Mucosa of rectum (tissue), 2 donors: ENCODE results near the gene STX18.

Source experiments
- H3K27ac ChIP-seq, 2 donors: one replicate each; pipeline ENCODE4 v1.7.0; 2013; ENCODE audit warnings: inconsistent platforms in 2 of 2, low read depth in 2 of 2, low read length in 2 of 2
- H3K27me3 ChIP-seq, 2 donors: one replicate each; pipeline ENCODE4 v1.7.0; 2013; ENCODE audit warnings: low read length in 2 of 2; ENCODE audit not compliant: control insufficient read depth in 2 of 2, insufficient read depth in 2 of 2
- H3K36me3 ChIP-seq, 2 donors: one replicate each; pipeline ENCODE4 v1.7.0; 2013; ENCODE audit warnings: low read length in 2 of 2; ENCODE audit not compliant: control insufficient read depth in 2 of 2, insufficient read depth in 2 of 2
- H3K4me1 ChIP-seq, 2 donors: one replicate each; pipeline ENCODE4 v1.7.0; 2013; ENCODE audit warnings: low read length in 2 of 2, mild to moderate bottlenecking in 1 of 2; ENCODE audit not compliant: control insufficient read depth in 2 of 2, insufficient read depth in 2 of 2
- H3K4me3 ChIP-seq, 2 donors: one replicate each; pipeline ENCODE4 v1.7.0; 2013; ENCODE audit warnings: low read length in 2 of 2
- H3K9ac ChIP-seq, 2 donors: one replicate each; pipeline ENCODE4 v1.7.0; 2013; ENCODE audit warnings: low read length in 2 of 2, low read depth in 1 of 2, mild to moderate bottlenecking in 1 of 2
- H3K9me3 ChIP-seq, 2 donors: one replicate each; pipeline ENCODE4 v1.7.0; 2013; ENCODE audit warnings: low read length in 2 of 2; ENCODE audit not compliant: control insufficient read depth in 2 of 2
- donor health status: healthy.
- donor health status: Normal muscosa, but diverticular disease.

The STX18 gene

GRCh38 chr4:4432341-4433125 is 109.3 kb downstream of the STX18 start:
- H3K9me3 ChIP-seq: no peaks in the 10 kb centered on the region
- H3K4me3 ChIP-seq: no peak overlapping the region
- H3K27me3 ChIP-seq: no peaks in the 10 kb centered on the region
- peaks cover 19 to 28% of the 10 kb centered on the region in 2 donors for H3K36me3 ChIP-seq
- no peaks in the 10 kb centered on the region for H3K4me1 ChIP-seq
- H3K9ac ChIP-seq: no peak overlapping the region
- H3K27ac ChIP-seq: no peak overlapping the region

GRCh38 chr4:4430492-4431195 is 111.2 kb downstream of the STX18 start:
- no peaks in the 10 kb centered on the region for H3K4me1 ChIP-seq
- H3K4me3 ChIP-seq: no peak overlapping the region
- H3K9ac ChIP-seq: no peak overlapping the region
- no peaks in the 10 kb centered on the region for H3K27me3 ChIP-seq
- no peak overlapping the region for H3K27ac ChIP-seq
- H3K9me3 ChIP-seq: no peaks in the 10 kb centered on the region
- H3K36me3 ChIP-seq: peaks cover 23 to 25% of the 10 kb centered on the region in 2 donors

- H3K4me3 ChIP-seq: no peak overlapping the region
- H3K27ac ChIP-seq: no peak overlapping the region
- no peaks in the 10 kb centered on the region for H3K9me3 ChIP-seq
- no peak overlapping the region for H3K9ac ChIP-seq
- H3K27me3 ChIP-seq: no peaks in the 10 kb centered on the region
- H3K4me1 ChIP-seq: no peaks in the 10 kb centered on the region
- H3K36me3 ChIP-seq: peaks cover 18 to 23% of the 10 kb centered on the region in 2 donors
Measured at GRCh38 chr4:4428966-4429875, 112.6 kb downstream of the STX18 start.

- H3K9me3 ChIP-seq: no peaks in the 10 kb centered on the region
- no peak overlapping the region for H3K27ac ChIP-seq
- H3K9ac ChIP-seq: no peak overlapping the region
- H3K27me3 ChIP-seq: no peaks in the 10 kb centered on the region
- peaks cover 23% of the 10 kb centered on the region in 2 donors for H3K36me3 ChIP-seq
- H3K4me3 ChIP-seq: no peak overlapping the region
- H3K4me1 ChIP-seq: no peaks in the 10 kb centered on the region
Measured at GRCh38 chr4:4427886-4428285, 114.0 kb downstream of the STX18 start.

- Histone ChIP-seq H3K27me3 (no peaks in the 10 kb centered on the region), H3K27ac (no peak overlapping the region), H3K36me3 (peaks cover 19 to 23% of the 10 kb centered on the region in 2 donors)
Measured at GRCh38 chr4:4427121-4427870, 114.6 kb downstream of the STX18 start.

GRCh38 chr4:4426511-4427120 is 115.2 kb downstream of the STX18 start:
- H3K27ac ChIP-seq: no peak overlapping the region
- no peak overlapping the region for H3K4me3 ChIP-seq
- no peak overlapping the region for H3K9ac ChIP-seq
- no peaks in the 10 kb centered on the region for H3K9me3 ChIP-seq
- H3K36me3 ChIP-seq: peaks cover 21 to 27% of the 10 kb centered on the region in 2 donors
- no peaks in the 10 kb centered on the region for H3K27me3 ChIP-seq
- H3K4me1 ChIP-seq: no peaks in the 10 kb centered on the region

More at GRCh38 chr4:4427121-4427870, 114.6 kb downstream of the STX18 start:
- Histone ChIP-seq H3K4me3 (no peak overlapping the region), H3K9me3 (no peaks in the 10 kb centered on the region), H3K9ac (no peak overlapping the region), H3K4me1 (no peaks in the 10 kb centered on the region)

GRCh38 chr4:4425696-4426095 is 116.2 kb downstream of the STX18 start:
- Histone ChIP-seq H3K9me3 (no peaks in the 10 kb centered on the region), H3K4me3 (no peak overlapping the region), H3K27me3 (no peaks in the 10 kb centered on the region), H3K36me3 (peaks cover 25 to 34% of the 10 kb centered on the region in 2 donors), H3K4me1 (no peaks in the 10 kb centered on the region), H3K27ac (no peak overlapping the region), H3K9ac (no peak overlapping the region)

GRCh38 chr4:4425119-4425690 is 116.6 kb downstream of the STX18 start:
- no peak overlapping the region for H3K9ac ChIP-seq
- no peaks in the 10 kb centered on the region for H3K27me3 ChIP-seq
- H3K9me3 ChIP-seq: no peaks in the 10 kb centered on the region
- H3K4me3 ChIP-seq: no peak overlapping the region
- H3K4me1 ChIP-seq: no peaks in the 10 kb centered on the region
- peaks cover 30 to 39% of the 10 kb centered on the region in 2 donors for H3K36me3 ChIP-seq
- no peak overlapping the region for H3K27ac ChIP-seq

- no peak overlapping the region for H3K27ac ChIP-seq
- no peak overlapping the region for H3K9ac ChIP-seq
- H3K27me3 ChIP-seq: no peaks in the 10 kb centered on the region
- H3K4me1 ChIP-seq: no peaks in the 10 kb centered on the region
- H3K4me3 ChIP-seq: no peak overlapping the region
- no peaks in the 10 kb centered on the region for H3K9me3 ChIP-seq
- peaks cover 35 to 45% of the 10 kb centered on the region in 2 donors for H3K36me3 ChIP-seq
Measured at GRCh38 chr4:4424499-4425115, 117.2 kb downstream of the STX18 start.
